Measurements from ENCODE around the gene CIROP. TPM values are rescaled to one million over a fixed set of nuclear protein-coding genes. Genes with fewer than 3 reads are reported as not detected.

Gene CIROP
- total and polyA plus RNA-seq, 2 donors (not counting 1 experiment from before 2014, with no cell fraction given), result 0.09 to 0.17 TPM

GRCh38 chr14:23115039-23115731, 10.4 kb upstream of the CIROP start:
- Histone ChIP-seq H3K79me2 (ENCODE audit: control insufficient read depth, insufficient read depth, low read length) (no peaks in the 10 kb centered on the region), H3K4me3 (replicated peaks in 1 of 4; ENCODE audit: control extremely low read depth in 1 of 4, insufficient read depth in 1 of 4, low read depth in 3 of 4, low read length in 4 of 4) (peak overlapping the region in 1 of 4 experiments; percentile 3), H3K4me2 (ENCODE audit: extremely low read depth, insufficient read depth, low read length) (peak overlapping the region; percentile 32), H3K4me1 (ENCODE audit: control insufficient read depth, extremely low read depth, insufficient read depth, low read length) (peaks cover 28% of the 10 kb centered on the region), H3K9ac (ENCODE audit: insufficient read depth, low read length) (peak overlapping the region; percentile 29), H3K36me3 (ENCODE audit: control insufficient read depth, insufficient read depth, low read length) (no peaks in the 10 kb centered on the region), H4K20me1 (ENCODE audit: control insufficient read depth, extremely low read depth, insufficient read depth, low read length) (no peaks in the 10 kb centered on the region), H2AFZ (ENCODE audit: low read length) (no peak overlapping the region), H3K27me3 (ENCODE audit: control insufficient read depth, insufficient read depth, low read length) (no peaks in the 10 kb centered on the region), H3K27ac (ENCODE audit: insufficient read depth, low read length) (peak overlapping the region; percentile 91), H3K9me3 (ENCODE audit: control insufficient read depth, insufficient read depth, low read depth, low read length) (no peaks in the 10 kb centered on the region)
- no peak for TF ChIP-seq CTCF (conservative IDR thresholded peaks at IDR 0.05 in 1 of 2, IDR thresholded peaks at IDR 0.05 in 1 of 2; ENCODE audit: low read depth in 1 of 2, low read length in 2 of 2)
- TF ChIP-seq EZH2 (IDR thresholded peaks at IDR 0.05; ENCODE audit: low read length, missing control alignments), result no peak
- DNase-seq (ENCODE audit: low read depth in 2 of 2), result peak; percentile 97 to 98

- H3K4me1 ChIP-seq (ENCODE audit: control insufficient read depth, extremely low read depth, insufficient read depth, low read length), result peaks cover 28% of the 10 kb centered on the region
- peak overlapping the region; percentile 48 for H3K4me2 ChIP-seq (ENCODE audit: extremely low read depth, insufficient read depth, low read length)
- DNase-seq (ENCODE audit: low read depth in 2 of 2), result no peak
- H4K20me1 ChIP-seq (ENCODE audit: control insufficient read depth, extremely low read depth, insufficient read depth, low read length), result no peaks in the 10 kb centered on the region
- no peaks in the 10 kb centered on the region for H3K9me3 ChIP-seq (ENCODE audit: control insufficient read depth, insufficient read depth, low read depth, low read length)
- H3K4me3 ChIP-seq (replicated peaks in 1 of 4; ENCODE audit: control extremely low read depth in 1 of 4, insufficient read depth in 1 of 4, low read depth in 3 of 4, low read length in 4 of 4), result peak overlapping the region in 1 of 4 experiments; percentile 3
- TF ChIP-seq CTCF (conservative IDR thresholded peaks at IDR 0.05 in 1 of 2, IDR thresholded peaks at IDR 0.05 in 1 of 2; ENCODE audit: low read depth in 1 of 2, low read length in 2 of 2) (peak in 1 of 2 donors; percentile 14), EZH2 (IDR thresholded peaks at IDR 0.05; ENCODE audit: low read length, missing control alignments) (no peak)
- H3K79me2 ChIP-seq (ENCODE audit: control insufficient read depth, insufficient read depth, low read length), result no peaks in the 10 kb centered on the region
- no peaks in the 10 kb centered on the region for H3K27me3 ChIP-seq (ENCODE audit: control insufficient read depth, insufficient read depth, low read length)
- no peak overlapping the region for H2AFZ ChIP-seq (ENCODE audit: low read length)
- H3K36me3 ChIP-seq (ENCODE audit: control insufficient read depth, insufficient read depth, low read length), result no peaks in the 10 kb centered on the region
- H3K27ac ChIP-seq (ENCODE audit: insufficient read depth, low read length), result peak overlapping the region; percentile 91
- H3K9ac ChIP-seq (ENCODE audit: insufficient read depth, low read length), result no peak overlapping the region
Measured at GRCh38 chr14:23114669-23115038, 9.9 kb upstream of the CIROP start.

- H3K4me2 ChIP-seq (ENCODE audit: extremely low read depth, insufficient read depth, low read length), result no peak overlapping the region
- no peaks in the 10 kb centered on the region for H3K9me3 ChIP-seq (ENCODE audit: control insufficient read depth, insufficient read depth, low read depth, low read length)
- no peaks in the 10 kb centered on the region for H4K20me1 ChIP-seq (ENCODE audit: control insufficient read depth, extremely low read depth, insufficient read depth, low read length)
- no peak for DNase-seq (ENCODE audit: low read depth in 2 of 2)
- no peaks in the 10 kb centered on the region for H3K36me3 ChIP-seq (ENCODE audit: control insufficient read depth, insufficient read depth, low read length)
- H2AFZ ChIP-seq (ENCODE audit: low read length), result peak overlapping the region; percentile 31
- no peaks in the 10 kb centered on the region for H3K79me2 ChIP-seq (ENCODE audit: control insufficient read depth, insufficient read depth, low read length)
- H3K9ac ChIP-seq (ENCODE audit: insufficient read depth, low read length), result peak overlapping the region; percentile 39
- H3K27me3 ChIP-seq (ENCODE audit: control insufficient read depth, insufficient read depth, low read length), result no peaks in the 10 kb centered on the region
- H3K4me1 ChIP-seq (ENCODE audit: control insufficient read depth, extremely low read depth, insufficient read depth, low read length), result peaks cover 28% of the 10 kb centered on the region
- TF ChIP-seq EZH2 (IDR thresholded peaks at IDR 0.05; ENCODE audit: low read length, missing control alignments) (no peak), CTCF (conservative IDR thresholded peaks at IDR 0.05 in 1 of 2, IDR thresholded peaks at IDR 0.05 in 1 of 2; ENCODE audit: low read depth in 1 of 2, low read length in 2 of 2) (no peak)
- no peak overlapping the region for H3K4me3 ChIP-seq (replicated peaks in 1 of 4; ENCODE audit: control extremely low read depth in 1 of 4, insufficient read depth in 1 of 4, low read depth in 3 of 4, low read length in 4 of 4)
- peak overlapping the region; percentile 91 for H3K27ac ChIP-seq (ENCODE audit: insufficient read depth, low read length)
Measured at GRCh38 chr14:23114120-23114458, 9.3 kb upstream of the CIROP start.

All from fibroblast of lung (primary cell).